GM19238 (cell line): Measurements from ENCODE around the gene KCNG4.

Experiments
- DNase-seq: peaks from one replicate; pipeline ENCODE4 v3.0.0; 2011; ENCODE audit warnings: low spot score; ENCODE audit not compliant: insufficient read length

KCNG4 gene, protein sequence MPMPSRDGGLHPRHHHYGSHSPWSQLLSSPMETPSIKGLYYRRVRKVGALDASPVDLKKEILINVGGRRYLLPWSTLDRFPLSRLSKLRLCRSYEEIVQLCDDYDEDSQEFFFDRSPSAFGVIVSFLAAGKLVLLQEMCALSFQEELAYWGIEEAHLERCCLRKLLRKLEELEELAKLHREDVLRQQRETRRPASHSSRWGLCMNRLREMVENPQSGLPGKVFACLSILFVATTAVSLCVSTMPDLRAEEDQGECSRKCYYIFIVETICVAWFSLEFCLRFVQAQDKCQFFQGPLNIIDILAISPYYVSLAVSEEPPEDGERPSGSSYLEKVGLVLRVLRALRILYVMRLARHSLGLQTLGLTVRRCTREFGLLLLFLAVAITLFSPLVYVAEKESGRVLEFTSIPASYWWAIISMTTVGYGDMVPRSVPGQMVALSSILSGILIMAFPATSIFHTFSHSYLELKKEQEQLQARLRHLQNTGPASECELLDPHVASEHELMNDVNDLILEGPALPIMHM

DNA sequence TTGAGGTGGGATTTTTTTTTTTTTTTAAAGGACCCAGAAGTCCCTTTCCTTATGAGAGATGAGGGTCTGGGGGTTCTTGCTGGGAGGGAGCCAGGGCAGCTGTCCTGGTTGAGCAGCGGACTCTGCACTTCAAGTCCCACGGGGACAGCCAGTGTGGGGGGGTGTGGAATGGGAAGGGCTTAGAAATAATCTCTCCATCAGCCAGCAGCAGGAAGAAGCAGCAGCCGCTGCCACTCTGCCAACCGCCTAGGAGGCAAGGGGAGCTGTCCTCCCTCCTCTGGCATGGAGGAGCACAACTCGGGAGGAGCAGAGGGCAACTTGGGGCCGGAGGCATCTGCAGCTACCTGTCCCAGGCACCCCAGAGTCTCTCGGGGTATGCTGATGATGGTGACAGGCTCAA, at the start of gene KCNG4:
Gene KCNG4 (minus strand): TSS at position 104 of the 400 bp plus-strand sequence. CDS start 2,527 bp downstream, outside the sequence.
- no peak for DNase-seq

DNA sequence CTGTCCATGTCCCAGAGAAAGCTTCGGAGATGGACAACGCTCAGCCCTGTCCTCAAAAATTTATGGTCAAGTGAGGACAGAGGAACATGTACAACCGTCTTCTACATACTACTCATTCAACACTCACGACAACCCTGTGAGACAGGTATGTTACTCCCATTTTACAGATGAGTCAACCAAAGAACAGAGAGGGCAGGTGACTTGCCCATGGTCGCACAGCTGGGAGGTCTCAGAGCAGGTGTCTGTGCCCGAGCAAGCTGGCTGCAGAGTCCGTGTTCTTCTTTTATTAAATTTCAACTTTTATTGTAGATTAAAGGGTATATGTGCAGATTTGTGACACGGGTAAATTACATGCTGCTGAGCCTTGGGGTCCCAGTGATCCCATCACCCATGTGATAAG, 49.1 kb upstream of the KCNG4 start:
- no peak for DNase-seq

DNA sequence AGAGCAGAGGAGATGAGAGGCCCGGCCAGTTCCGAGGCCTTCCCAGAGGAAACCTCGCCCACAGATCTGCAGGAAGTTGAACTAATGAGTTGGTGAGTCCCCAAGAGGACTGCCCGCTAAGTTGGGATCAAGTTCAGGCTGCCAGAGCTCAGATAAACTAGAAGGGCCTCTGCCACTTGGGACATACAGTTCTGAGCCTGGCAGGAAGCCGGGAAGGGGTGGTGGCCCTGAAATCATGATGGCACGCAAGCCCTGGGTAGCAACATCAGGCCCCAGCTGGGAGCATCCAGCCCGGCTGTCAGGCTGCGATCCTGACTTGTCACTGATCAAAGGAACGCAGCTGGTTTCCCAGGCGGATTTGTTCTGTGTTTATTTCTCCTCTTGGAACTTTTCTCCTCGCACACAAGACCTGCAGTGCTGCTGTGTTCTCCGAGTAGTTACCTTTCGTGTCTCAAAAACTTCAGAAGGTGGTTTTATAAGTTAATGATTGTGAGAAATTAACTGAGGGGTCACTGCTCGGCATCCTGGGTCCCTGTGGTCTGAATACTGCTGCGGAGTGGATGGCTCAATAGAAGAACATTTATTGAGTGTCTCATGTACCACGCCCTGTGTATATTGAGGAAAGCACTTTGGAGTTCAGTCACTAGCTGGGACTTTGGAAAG, 46.9 kb upstream of the KCNG4 start:
- no peak for DNase-seq

DNA sequence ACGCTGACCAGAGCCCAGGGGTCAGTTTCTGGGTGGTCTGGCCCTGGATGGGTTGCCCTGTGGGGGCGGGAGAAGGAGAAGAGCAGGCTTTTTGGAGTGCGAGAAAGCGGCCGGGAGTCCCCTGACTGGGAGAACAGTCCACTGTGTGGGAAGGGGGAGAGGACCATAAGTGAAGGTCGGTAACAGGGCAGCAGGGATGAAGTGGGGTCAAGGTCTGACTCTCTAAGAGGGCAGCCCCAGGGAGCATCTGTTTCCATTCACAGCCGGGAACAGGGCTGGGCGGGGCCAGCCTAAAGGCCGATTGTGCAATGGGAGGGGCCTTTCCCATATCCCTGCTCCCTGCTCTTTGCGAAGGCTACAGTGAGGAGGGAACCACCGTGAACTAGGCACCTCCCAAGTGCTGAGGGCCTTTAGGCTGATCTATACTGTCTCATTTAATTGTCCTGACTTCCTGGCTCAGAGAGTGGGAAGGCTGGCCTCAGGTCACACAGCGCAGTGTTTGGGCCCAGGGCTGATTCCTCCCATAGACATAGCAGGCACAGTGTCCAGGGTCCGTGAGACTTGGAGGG, 44.4 kb upstream of the KCNG4 start:
- no peak for DNase-seq

DNA sequence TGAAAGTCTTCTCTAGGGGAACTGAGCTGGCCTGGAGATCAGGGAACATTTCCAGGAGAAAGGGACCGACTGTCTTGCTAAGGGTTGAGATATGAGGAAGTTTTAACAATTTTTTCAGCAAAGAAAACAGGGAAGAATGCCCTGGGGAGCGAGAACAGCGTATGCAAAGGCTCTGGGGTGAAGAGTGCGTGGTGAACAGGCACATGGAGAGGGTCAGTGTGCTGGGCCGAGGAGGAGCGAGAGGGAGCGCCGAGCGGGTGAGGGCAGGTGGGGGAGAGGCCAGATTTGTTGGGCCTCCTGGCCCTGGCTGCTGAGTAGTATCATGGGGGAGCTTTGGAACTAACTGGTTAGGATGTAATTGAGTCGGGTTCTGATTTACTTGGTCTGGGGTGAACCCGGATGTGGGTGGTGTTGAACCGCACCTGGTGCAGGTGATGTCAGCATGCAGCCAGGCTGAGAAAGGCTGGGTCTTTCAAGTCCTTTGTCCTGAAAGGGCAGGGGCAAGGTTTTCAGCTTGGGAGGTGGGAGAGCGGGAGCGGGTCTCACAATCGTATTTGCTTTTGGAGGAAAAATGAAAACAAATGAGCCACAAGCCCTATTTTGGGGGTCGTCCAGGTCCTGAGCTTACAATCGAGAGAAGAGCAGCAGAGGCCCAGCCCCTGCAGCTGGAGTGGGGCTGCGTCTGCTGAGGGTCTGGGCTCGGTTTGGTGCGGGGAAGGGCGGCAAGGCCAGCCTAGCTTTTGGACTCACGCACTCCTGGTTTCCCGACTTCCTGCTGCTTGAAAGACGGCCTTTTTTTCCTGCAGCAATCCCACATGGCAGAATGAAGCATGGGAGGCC, 43.7 kb upstream of the KCNG4 start:
- DNase-seq = no peak

DNA sequence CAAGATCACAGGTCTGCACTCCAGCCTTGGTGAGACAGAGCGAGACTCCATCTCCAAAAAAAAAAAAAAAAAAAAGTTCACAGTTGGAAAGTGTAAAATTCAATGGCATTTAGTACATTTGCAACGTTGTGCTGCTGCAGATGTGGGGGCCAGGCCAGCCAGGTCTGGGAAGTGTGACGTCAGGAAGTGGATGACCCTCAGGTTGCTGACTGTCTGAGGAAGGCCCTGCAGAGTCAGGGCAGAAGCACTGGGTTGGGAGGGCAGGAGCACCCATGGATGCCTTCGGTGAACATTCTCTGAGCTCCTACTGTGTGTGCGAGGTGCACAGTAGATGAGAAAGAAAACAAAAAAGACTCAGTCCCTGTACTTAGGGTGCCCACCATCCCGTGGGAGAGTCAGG, 42.7 kb upstream of the KCNG4 start:
- no peak for DNase-seq

DNA sequence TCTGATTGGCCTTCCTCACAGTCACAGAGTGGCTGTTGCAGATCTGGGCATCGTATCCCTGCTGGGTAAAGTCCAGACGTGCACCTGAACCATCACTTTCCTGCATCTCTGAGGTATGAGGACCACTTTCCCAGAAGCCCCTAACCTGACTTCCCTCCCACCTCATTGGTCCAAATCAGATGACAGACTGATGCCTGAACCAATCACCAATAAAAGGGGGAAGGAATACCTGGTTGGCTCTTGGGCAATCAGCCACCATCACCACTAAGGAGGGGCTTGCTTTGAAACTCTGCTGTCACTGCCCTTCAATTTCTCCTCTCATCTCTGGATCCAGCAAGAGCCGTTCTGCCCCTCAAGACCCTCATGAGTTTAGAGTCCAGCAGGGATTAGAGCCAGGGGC, 41.3 kb upstream of the KCNG4 start:
- DNase-seq = no peak

DNA sequence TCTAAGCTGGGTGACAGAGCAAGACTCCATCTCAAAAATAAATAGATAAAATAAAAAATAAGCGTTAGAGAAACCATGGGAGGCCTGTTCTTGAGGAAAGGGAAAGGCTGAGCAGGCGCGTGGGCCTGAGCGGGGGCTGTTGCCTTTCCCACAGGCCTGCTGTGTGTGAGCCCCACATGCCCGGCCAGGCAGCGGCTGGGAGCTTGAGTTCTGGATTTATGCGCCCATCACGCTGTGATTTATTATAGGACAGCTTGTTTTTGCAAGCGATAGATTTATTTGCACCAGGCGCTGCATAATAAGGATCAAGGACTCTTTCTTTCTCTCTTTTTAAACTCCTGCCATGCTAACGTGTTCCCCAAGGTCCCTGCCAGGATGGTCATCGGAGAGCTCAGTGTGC, 40.1 kb upstream of the KCNG4 start:
- no peak for DNase-seq

DNA sequence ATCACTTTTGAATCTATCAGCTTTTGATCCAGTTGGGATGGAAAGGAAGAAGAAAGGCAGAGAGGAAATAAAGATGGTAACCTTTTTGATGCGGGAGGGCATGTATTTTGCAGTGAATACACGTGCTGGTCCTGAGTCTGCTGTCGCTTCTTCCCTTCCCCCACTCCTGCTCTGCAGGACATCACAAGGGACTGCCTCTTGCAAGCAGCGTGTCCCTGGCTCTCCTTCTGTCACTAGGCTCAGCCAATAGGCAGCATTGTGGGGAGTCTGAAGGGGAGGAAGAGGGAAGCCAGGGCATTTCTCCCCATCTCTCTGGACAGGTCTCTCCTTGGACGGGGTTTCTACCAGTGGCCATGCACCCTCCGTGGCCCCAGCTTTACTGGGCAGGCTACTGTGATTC, 39.2 kb upstream of the KCNG4 start:
- DNase-seq = no peak

DNA sequence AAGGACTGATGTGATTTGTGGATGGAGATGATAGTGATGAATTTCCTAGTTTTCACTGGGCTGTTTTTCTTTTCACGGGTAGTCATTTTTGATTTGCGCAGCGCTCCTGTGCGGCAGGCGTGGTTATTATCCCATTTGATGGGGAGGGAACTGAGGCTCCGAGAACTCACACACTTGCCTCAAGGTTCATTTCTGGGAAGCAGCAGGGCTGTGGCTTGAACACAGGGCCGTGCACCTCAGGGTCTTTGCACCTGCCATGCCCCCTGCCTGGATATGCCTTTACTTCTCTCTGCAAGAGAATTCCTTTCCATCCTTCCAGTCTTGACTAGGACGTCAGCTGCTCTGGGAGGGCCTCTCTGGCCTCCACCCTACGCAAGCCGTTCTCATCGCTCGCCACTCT, 38.5 kb upstream of the KCNG4 start:
- no peak for DNase-seq

DNA sequence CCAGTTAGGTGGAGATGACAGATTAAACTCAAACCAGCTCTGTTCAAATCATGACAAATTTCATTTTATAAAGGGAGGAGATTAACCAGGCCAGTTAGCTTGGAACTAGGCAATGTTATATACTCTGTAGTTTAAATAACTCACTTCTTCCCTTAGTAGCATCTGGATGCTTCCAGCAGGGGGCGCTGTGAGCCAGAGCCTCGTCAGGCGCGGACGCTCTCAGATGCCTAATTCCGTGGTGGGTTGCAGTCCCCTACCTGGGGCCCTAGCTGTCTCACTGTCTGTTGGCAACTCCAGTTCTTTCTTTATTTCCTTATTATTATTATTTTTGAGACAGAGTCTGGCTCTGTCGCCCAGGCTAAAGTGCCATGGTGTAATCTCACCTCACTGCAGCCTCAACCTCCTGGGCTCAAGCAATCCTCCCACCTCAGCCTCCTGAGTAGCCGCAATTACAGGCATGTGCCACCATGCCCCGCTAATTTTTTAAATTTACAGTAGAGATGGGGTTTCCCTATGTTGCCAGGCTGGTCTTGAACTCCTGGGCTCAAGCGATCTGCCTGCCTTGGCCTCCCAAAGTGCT, 37.5 kb upstream of the KCNG4 start:
- DNase-seq = peak; percentile 35

DNA sequence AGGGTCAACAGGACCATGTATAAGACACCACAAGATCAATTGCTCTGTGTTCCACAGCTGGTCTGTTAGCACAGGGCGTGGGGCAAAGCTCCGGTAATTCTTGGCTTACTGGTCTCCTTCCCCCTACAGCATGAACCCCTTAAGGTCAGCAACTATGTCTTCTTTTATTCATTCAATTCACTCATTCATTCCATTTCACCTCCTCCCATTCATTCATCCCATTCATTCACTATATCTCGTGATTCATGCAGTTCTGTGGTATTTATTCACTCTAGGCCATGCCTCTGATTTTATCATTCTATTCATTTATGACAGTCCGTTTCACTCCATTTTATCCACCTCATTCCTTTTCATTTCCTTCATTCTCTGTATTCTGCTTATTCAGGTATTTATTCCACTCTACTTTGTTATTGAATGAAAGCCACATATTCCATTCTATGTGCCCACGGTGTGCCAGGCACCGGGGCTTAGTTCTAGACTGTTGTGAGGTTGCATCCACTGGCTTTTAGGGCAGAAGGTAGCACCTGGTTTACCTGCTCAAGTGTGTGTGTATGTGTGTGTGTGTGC, 35.9 kb upstream of the KCNG4 start:
- no peak for DNase-seq

DNA sequence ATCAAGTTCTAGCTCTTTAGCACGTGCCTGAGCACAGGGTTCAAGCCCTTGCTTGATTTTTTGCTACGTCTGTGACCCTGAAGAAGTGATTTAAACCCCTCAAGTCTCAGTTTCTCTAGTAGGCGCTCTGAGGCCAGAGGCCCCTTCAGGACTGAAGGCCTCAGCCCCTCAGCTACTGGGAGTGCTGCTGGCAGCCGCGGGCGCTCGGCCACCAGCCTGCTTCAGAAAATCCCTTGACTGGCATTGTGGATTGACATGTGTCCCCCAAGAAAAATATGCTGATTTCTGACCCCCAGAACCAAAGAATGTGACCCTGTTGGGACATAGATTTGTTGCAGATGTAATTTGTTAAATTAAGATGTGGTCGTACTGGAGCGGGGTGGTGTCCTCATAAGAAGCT, 34.7 kb upstream of the KCNG4 start:
- DNase-seq = no peak

DNA sequence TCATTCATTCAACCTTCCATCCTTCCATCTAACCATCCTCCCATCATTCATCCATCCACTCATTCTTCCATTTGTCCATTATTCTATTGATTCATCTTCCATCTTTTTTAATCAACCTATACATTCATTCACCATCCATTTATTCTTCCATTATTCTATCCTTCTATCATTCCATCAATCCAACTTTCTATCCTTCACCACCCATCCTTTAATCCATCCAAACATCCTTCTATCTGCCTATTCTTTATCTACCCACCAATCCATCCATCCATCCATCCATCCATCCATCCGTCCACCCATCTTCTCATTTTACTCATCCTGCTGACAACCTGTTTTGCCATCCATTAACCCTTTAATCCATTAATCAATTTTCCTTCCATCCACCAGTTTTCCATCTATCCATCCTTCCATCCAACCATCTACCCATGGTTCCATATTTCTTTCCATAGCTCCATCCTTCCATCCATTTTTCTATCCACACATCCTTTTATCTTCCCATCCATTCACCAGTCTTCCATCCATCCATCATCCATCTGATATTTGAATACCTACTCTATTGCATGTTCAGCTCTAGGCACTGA, 33.0 kb upstream of the KCNG4 start:
- DNase-seq = no peak

DNA sequence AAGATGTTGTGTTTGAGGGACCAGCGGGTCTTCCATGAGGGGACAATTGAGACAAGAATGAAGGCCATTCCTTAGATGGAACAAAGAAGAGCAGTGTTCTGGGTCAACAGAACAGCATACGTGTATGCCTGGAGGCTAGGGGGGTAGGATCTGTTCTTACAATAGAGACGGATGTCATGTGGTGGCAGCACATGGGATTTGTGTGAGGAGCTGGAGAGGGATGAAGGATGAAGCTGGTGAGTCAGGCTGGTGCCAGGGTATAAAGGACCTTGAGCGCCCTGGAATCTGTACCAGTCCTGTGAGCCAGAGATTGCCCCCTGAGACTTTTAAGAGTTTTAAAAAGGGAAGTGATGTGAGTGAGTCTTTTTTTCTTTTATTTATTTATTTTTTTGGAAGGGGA, 32.1 kb upstream of the KCNG4 start:
- DNase-seq = no peak

DNA sequence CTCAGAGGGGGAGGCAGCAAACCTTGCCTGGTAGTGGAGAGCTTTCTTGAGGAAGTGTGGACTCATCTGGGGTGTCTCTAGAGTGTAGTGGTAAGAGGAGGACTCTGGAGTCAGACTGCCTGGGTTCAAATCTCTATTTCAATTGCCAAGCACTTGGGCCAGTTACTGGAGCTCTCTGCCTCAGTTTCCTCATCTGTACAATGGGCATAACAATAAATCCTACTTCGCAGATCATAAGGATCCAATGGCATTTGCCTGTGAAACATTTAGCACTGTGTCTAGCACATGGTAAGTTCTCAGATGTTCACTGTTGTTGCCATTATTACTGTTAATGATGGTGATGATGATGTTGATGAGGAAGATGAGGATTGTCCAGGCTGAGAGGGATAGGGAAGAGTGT, 31.2 kb upstream of the KCNG4 start:
- no peak for DNase-seq

DNA sequence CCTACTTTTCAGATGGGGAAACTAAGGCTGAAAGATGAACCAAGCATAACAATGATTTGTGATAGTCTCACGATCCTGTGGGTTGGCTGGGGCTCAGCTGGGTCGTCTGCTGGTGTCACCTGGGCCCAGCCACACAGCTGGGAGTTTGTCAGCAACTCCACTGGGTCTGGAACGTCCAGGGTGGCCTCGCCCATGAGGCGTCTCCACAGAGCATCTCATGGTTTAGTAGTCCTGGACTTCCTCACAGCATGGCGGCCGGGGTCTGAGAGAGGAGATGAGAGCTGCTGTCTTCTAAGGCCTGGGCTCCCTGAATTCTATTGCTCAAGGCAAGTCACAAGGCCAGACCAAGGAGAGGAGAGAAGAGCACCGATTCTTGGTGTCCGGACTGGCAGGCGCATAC, 30.7 kb upstream of the KCNG4 start:
- no peak for DNase-seq

DNA sequence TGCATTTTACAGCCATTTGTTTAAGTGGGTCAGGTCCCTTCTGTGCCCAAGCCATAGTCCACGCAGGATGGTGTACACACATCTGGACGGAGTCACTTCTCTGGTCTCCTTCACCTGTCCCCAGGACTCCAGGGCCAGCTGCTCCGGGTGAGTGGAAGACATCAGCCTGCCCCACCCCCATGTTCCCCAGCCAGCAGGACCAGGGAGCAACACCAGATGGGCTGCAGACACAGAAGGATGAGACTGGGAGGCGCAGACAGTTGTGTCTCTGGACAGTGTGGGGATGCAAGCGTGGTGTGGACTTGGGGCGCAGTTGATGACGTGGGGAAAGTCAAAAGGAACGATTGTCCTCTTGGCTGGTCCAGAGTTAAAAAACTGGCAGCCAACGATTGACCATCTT, 30.3 kb upstream of the KCNG4 start:
- DNase-seq = no peak

DNA sequence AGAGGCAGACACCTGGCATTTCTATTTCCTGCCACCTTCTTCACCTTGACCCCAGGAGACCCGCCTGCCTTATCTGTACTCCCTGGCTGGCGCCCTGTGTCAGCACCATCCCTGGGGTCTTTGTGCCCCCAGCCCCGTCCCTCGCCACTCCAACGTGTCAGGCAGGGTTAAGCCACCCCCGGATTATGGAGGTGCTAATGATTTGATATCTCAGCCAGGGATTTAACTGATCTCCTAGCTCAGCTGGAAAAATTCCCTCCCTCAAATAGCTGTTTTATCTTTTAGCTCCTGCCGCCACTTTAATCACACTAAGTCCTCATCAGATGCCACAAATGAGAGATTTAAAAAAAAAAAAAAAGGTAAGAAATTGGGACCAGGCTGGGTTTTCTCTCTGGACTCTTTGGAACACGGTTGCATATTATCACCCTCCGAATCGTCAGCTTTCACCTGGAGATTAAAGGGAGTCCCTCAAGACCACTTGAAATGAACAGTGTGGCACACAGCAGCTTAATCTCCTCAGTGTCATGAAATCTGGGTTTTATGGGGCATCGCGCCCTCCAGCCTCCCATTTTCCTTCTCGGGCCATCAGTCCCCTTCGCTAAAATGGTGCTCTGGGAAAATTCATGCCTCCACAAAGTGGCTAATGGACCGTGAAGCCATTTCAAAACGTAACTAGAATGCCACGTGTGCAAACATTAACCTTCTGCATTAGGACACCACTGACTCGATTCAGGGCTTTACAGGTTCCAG, 28.7 kb upstream of the KCNG4 start:
- DNase-seq = no peak

DNA sequence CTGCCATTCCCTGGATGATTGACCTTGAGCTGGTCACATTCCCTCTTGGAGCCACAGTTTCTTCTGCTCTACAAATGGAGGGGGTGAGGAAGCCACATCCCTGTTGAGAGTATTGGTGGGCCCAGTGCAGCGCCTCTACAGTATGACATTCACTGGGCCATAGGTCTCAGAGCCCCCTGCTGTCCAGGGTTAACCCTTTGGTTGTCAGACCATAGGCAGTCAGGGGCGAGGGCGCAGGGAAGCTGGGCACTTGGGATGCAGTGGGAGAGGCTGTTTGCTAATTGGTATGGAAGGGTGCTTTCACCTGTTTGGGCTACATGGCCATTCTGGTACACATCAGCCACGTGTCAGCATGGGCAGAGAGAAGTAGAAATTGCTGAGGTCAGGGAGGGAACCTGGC, 27.6 kb upstream of the KCNG4 start:
- DNase-seq = no peak
